Liver (tissue), 9 donors: ENCODE measurements around the gene NANOG. TPM values are rescaled to one million over a fixed set of nuclear protein-coding genes. Genes with fewer than 3 reads are reported as not detected.
"Not testable (repeated sequence)": the region's sequence is repeated elsewhere in the genome, so short reads cannot be mapped to it uniquely, and the experiment has no call there.

Experiments used
- DNase-seq: peaks from one replicate; pipeline ENCODE4 v3.0.0-alpha.2; 2017; ENCODE audit warnings: low spot score
- H3K27ac ChIP-seq, 2 donors: one replicate each; pipeline ENCODE4 v1.7.0; 2013; ENCODE audit warnings: inconsistent platforms in 2 of 2, low read length in 2 of 2, control low read depth in 1 of 2, low read depth in 1 of 2, mild to moderate bottlenecking in 1 of 2
- H3K27me3 ChIP-seq, 4 donors: one replicate each; pipeline versions ENCODE4 v1.6.1 to v1.7.0; 2013; ENCODE audit warnings: low read length in 3 of 4, inconsistent platforms in 1 of 4, mild to moderate bottlenecking in 1 of 4, moderate library complexity in 1 of 4; ENCODE audit not compliant: control insufficient read depth in 4 of 4, insufficient read depth in 4 of 4
- H3K36me3 ChIP-seq, 4 donors: one replicate each; pipeline versions ENCODE4 v1.6.1 to v1.7.0; 2013; ENCODE audit warnings: low read length in 3 of 4, mild to moderate bottlenecking in 3 of 4, low read depth in 1 of 4, moderate library complexity in 1 of 4; ENCODE audit not compliant: control insufficient read depth in 4 of 4, insufficient read depth in 3 of 4
- H3K4me1 ChIP-seq, 4 donors: one replicate each; pipeline versions ENCODE4 v1.6.1 to v1.7.0; 2013; ENCODE audit warnings: low read length in 3 of 4, mild to moderate bottlenecking in 3 of 4, moderate library complexity in 1 of 4; ENCODE audit not compliant: control insufficient read depth in 4 of 4, insufficient read depth in 4 of 4
- H3K4me3 ChIP-seq, 3 donors: one replicate each; pipeline versions ENCODE4 v1.6.1 to v1.7.0; 2013; ENCODE audit warnings: low read length in 3 of 3, control low read depth in 1 of 3, low read depth in 1 of 3, mild to moderate bottlenecking in 1 of 3
- H3K9ac ChIP-seq, 2 donors: one replicate each; pipeline ENCODE4 v1.7.0; 2013; ENCODE audit warnings: low read length in 2 of 2, mild to moderate bottlenecking in 2 of 2, moderate library complexity in 2 of 2, control low read depth in 1 of 2, low read depth in 1 of 2
- H3K9me3 ChIP-seq, 4 donors: one replicate each; pipeline versions ENCODE4 v1.6.1 to v1.7.0; 2013; ENCODE audit warnings: low read length in 3 of 4; ENCODE audit not compliant: control insufficient read depth in 4 of 4
- ATF3 ChIP-seq: IDR thresholded peaks from 2 replicates; pipeline ENCODE4 v1.6.1; 2016; ENCODE audit warnings: antibody characterized with exemption
- EGR1 ChIP-seq, 2 donors: IDR thresholded peaks; 2 replicates each; pipeline ENCODE4 v1.6.1; 2016 to 2018; ENCODE audit warnings: antibody characterized with exemption in 2 of 2, low read depth in 2 of 2
- FOXA2 ChIP-seq: IDR thresholded peaks from 2 replicates; pipeline ENCODE4 v1.6.1; 2016; ENCODE audit warnings: antibody characterized with exemption
- HNF4A ChIP-seq, 2 donors: conservative IDR thresholded peaks; 2 replicates each; pipeline ENCODE4 v1.6.1; 2016; ENCODE audit warnings: antibody characterized with exemption in 2 of 2, mild to moderate bottlenecking in 2 of 2
- HNF4G ChIP-seq: IDR thresholded peaks from 2 replicates; pipeline ENCODE4 v1.6.1; 2016; ENCODE audit warnings: antibody characterized with exemption
- JUND ChIP-seq, 2 donors: IDR thresholded peaks; 2 replicates each; pipeline ENCODE4 v1.6.1; 2016; ENCODE audit warnings: antibody characterized with exemption in 2 of 2
- MAX ChIP-seq: IDR thresholded peaks from 2 replicates; pipeline ENCODE4 v1.6.1; 2016; ENCODE audit warnings: antibody characterized with exemption
- NR2F2 ChIP-seq: IDR thresholded peaks from 2 replicates; pipeline ENCODE4 v1.6.1; 2016; ENCODE audit warnings: antibody characterized with exemption
- REST ChIP-seq: IDR thresholded peaks from 2 replicates; pipeline ENCODE4 v1.6.1; 2016; ENCODE audit warnings: antibody characterized with exemption, mild to moderate bottlenecking
- ZBTB33 ChIP-seq: IDR thresholded peaks from 2 replicates; pipeline ENCODE4 v1.6.1; 2016; ENCODE audit warnings: antibody characterized with exemption
- WGBS: extraction: QIAGEN DNeasy Blood & Tissue Kit; methylation state at CpG from one replicate; pipeline ENCODE4 v1.1.7; 2013; 5-methylcytosine and 5-hydroxymethylcytosine counted together
- polyA plus RNA-seq, 2 donors: library from polyadenylated mRNA; stranded (reverse) in 1 of 2; unstranded in 1 of 2; fragments of 200-250 nt in 1 of 2; fragments of >200 nt in 1 of 2; fragmentation: Nextera tagmentation in 1 of 2; extraction: Ambion mirVana in 1 of 2; gene quantifications; one replicate each; pipeline versions ENCODE4 v1.2.1 to v1.2.3, GENCODE V29; 2013 to 2015
- total RNA-seq, 2 donors: library from RNA; depleted of rRNA; stranded (reverse); fragments of >200 nt; gene quantifications; one replicate each; pipeline ENCODE4 v1.2.3, GENCODE V29; 2014
- donor health status: healthy.
- donor health status: healthy.
- donor health status: healthy.
- donor health status: healthy.
- donor health status: healthy.

NANOG gene
- total and polyA plus RNA-seq, 4 donors, result 0.11 to 0.17 TPM; not detected in 2

GRCh38 chr12:7834701-7835100 lies 45.5 kb downstream of the NANOG start (continued):
- TF ChIP-seq REST, result no peak

- Histone ChIP-seq H3K9ac (no peak overlapping the region), H3K36me3 (no peaks in the 10 kb centered on the region), H3K27me3 (no peaks in the 10 kb centered on the region), H3K4me1 (no peaks in the 10 kb centered on the region), H3K27ac (no peak overlapping the region), H3K4me3 (no peak overlapping the region), H3K9me3 (no peaks in the 10 kb centered on the region)
- no peak for DNase-seq
- TF ChIP-seq ATF3, result no peak
- TF ChIP-seq ZBTB33, result no peak
- no peak for TF ChIP-seq NR2F2
- TF ChIP-seq EGR1 (IDR thresholded peaks at IDR 0.05; ENCODE audit: low read depth in 2 of 2), result no peak
- no peak for TF ChIP-seq MAX
- no peak for TF ChIP-seq FOXA2
- TF ChIP-seq HNF4A (conservative IDR thresholded peaks at IDR 0.05), result no peak
- no peak for TF ChIP-seq HNF4G
- 76% methylated on average over 9 of the region's 9 CpGs for WGBS
Measured at GRCh38 chr12:7835116-7835515, 45.9 kb downstream of the NANOG start.

- H3K9me3 ChIP-seq, result no peaks in the 10 kb centered on the region
- no peak overlapping the region for H3K4me3 ChIP-seq
- no peak for DNase-seq
- WGBS, result 62% methylated on average over 5 of the region's 5 CpGs
- H3K36me3 ChIP-seq, result no peaks in the 10 kb centered on the region
- no peak overlapping the region for H3K27ac ChIP-seq
- H3K9ac ChIP-seq, result no peak overlapping the region
- no peaks in the 10 kb centered on the region for H3K4me1 ChIP-seq
- TF ChIP-seq JUND (IDR thresholded peaks at IDR 0.05) (no peak), NR2F2 (no peak)
- no peaks in the 10 kb centered on the region for H3K27me3 ChIP-seq
Measured at GRCh38 chr12:7835766-7836165, 46.6 kb downstream of the NANOG start.

GRCh38 chr12:7837366-7837765 lies 48.2 kb downstream of the NANOG start:
- Histone ChIP-seq H3K27ac (no peak overlapping the region), H3K27me3 (no peaks in the 10 kb centered on the region), H3K9me3 (no peaks in the 10 kb centered on the region), H3K9ac (no peak overlapping the region), H3K4me1 (no peaks in the 10 kb centered on the region), H3K4me3 (no peak overlapping the region), H3K36me3 (no peaks in the 10 kb centered on the region)
- 84% methylated on average over 6 of the region's 6 CpGs for WGBS
- TF ChIP-seq FOXA2, result no peak
- DNase-seq, result no peak

- H3K27me3 ChIP-seq, H3K9me3 ChIP-seq, H3K4me3 ChIP-seq, H3K36me3 ChIP-seq, H3K27ac ChIP-seq, H3K4me1 ChIP-seq, H3K9ac ChIP-seq, DNase-seq: not testable (repeated sequence)
- 66% methylated on average over 9 of the region's 10 CpGs for WGBS
Measured at GRCh38 chr12:7839226-7839625, 50.0 kb downstream of the NANOG start.

- H3K27me3 ChIP-seq, H3K4me3 ChIP-seq, H3K4me1 ChIP-seq, H3K27ac ChIP-seq, H3K36me3 ChIP-seq, H3K9ac ChIP-seq, DNase-seq, H3K9me3 ChIP-seq: not testable (repeated sequence)
- 81% methylated on average over 7 of the region's 7 CpGs for WGBS
Measured at GRCh38 chr12:7839848-7840247, 50.6 kb downstream of the NANOG start.
